OCI-LY3 (cell line): ENCODE measurements around the gene SRL.

Experiments
- H2AFZ ChIP-seq: fragments of 200-600, 300-600 bp; shearing (Covaris generic); 2 replicates; pipeline ENCODE4 v1.6.0; 2014; ENCODE audit warnings: antibody characterized with exemption, low read depth, low read length
- H3K27ac ChIP-seq: fragments of 200-600, 300-600 bp; sonication (generic); 2 replicates; pipeline ENCODE4 v1.5.1; 2014; ENCODE audit warnings: mild to moderate bottlenecking, low read length, moderate library complexity, mixed read lengths
- H3K27me3 ChIP-seq: fragments of 200-600, 300-600 bp; sonication (generic); 2 replicates; pipeline ENCODE4 v1.6.1; 2014; ENCODE audit warnings: low read depth, low read length, mixed read lengths
- H3K36me3 ChIP-seq: fragments of 200-600, 300-600 bp; sonication (generic); replicated peaks from 2 replicates; pipeline ENCODE3; 2014; ENCODE audit warnings: low read depth, low read length, mixed read lengths
- H3K4me1 ChIP-seq: fragments of 300-600, 200-600 bp; sonication (generic); 2 replicates; pipeline ENCODE4 v1.6.1; 2014; ENCODE audit warnings: low read length, mixed read lengths
- H3K4me2 ChIP-seq: fragments of 200-600, 300-600 bp; sonication (generic); 2 replicates; pipeline ENCODE4 v1.6.1; 2014; ENCODE audit warnings: low read length, mixed read lengths
- H3K4me3 ChIP-seq: fragments of 300-600, 200-600 bp; sonication (generic); 2 replicates; pipeline ENCODE4 v1.5.1; 2014; ENCODE audit warnings: antibody characterized with exemption, mild to moderate bottlenecking, low read length, moderate library complexity
- H3K79me2 ChIP-seq: fragments of 300-600, 200-600 bp; shearing (Covaris generic); 2 replicates; pipeline ENCODE4 v1.6.1; 2014; ENCODE audit warnings: mild to moderate bottlenecking, low read length, mixed read lengths
- H3K9ac ChIP-seq: fragments of 300-600, 200-600 bp; shearing (Covaris generic); 2 replicates; pipeline ENCODE4 v1.6.0; 2014; ENCODE audit warnings: mild to moderate bottlenecking, low read length, moderate library complexity
- H3K9me3 ChIP-seq: fragments of 200-600, 300-600 bp; shearing (Covaris generic); 2 replicates; pipeline ENCODE4 v1.6.1; 2014; ENCODE audit warnings: low read length, mixed read lengths; ENCODE audit not compliant: insufficient read depth
- H4K20me1 ChIP-seq: fragments of 200-600, 300-600 bp; sonication (generic); 2 replicates; pipeline ENCODE4 v1.6.1; 2016; ENCODE audit warnings: low read length, mixed read lengths; ENCODE audit not compliant: insufficient read depth
- EZH2phosphoT487 ChIP-seq: fragments of 200-600 bp; shearing (Covaris generic); IDR thresholded peaks from 2 replicates; pipeline ENCODE4 v1.6.1; 2018; ENCODE audit warnings: antibody characterized with exemption, mixed run types, low read depth
- TF ChIP-seq, protein P1 (sequence below): fragments of 200-600, 300-600 bp; sonication (generic); IDR thresholded peaks from 2 replicates; pipeline ENCODE4 v1.5.1; 2014; ENCODE audit warnings: antibody characterized with exemption, low read length, low read depth

Gene SRL

DNA sequence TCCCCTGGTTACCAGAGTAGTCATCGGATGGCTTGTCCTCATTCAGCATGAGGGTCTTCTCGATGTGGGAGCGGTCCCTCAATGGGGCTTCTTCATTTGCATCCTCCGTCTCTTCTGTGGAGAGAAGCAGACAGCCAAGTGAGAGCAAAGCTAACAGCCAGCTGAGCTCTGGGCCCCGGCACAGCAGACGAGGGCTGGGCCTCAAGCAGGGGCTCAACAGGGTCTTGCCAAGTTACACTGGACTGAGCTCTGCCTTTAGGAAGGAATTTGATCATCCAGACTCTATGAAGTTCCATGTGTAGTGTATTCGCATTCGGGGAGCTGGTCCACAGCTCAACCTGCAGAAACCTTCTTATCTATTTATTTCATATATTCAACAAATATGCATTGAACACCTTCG is 37.4 kb downstream of the SRL start:
- no peak overlapping the region for H3K4me2 ChIP-seq
- H3K36me3 ChIP-seq, result no peaks in the 10 kb centered on the region
- no peak overlapping the region for H2AFZ ChIP-seq
- H3K4me1 ChIP-seq, result no peaks in the 10 kb centered on the region
- no peaks in the 10 kb centered on the region for H3K79me2 ChIP-seq
- H3K4me3 ChIP-seq, result no peak overlapping the region
- no peak for TF ChIP-seq EZH2phosphoT487
- TF ChIP-seq, protein P1, sequence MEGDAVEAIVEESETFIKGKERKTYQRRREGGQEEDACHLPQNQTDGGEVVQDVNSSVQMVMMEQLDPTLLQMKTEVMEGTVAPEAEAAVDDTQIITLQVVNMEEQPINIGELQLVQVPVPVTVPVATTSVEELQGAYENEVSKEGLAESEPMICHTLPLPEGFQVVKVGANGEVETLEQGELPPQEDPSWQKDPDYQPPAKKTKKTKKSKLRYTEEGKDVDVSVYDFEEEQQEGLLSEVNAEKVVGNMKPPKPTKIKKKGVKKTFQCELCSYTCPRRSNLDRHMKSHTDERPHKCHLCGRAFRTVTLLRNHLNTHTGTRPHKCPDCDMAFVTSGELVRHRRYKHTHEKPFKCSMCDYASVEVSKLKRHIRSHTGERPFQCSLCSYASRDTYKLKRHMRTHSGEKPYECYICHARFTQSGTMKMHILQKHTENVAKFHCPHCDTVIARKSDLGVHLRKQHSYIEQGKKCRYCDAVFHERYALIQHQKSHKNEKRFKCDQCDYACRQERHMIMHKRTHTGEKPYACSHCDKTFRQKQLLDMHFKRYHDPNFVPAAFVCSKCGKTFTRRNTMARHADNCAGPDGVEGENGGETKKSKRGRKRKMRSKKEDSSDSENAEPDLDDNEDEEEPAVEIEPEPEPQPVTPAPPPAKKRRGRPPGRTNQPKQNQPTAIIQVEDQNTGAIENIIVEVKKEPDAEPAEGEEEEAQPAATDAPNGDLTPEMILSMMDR, result no peak
- no peaks in the 10 kb centered on the region for H4K20me1 ChIP-seq
- H3K9ac ChIP-seq, result no peak overlapping the region
- no peak overlapping the region for H3K27ac ChIP-seq
- H3K27me3 ChIP-seq, result no peaks in the 10 kb centered on the region
- no peaks in the 10 kb centered on the region for H3K9me3 ChIP-seq

DNA sequence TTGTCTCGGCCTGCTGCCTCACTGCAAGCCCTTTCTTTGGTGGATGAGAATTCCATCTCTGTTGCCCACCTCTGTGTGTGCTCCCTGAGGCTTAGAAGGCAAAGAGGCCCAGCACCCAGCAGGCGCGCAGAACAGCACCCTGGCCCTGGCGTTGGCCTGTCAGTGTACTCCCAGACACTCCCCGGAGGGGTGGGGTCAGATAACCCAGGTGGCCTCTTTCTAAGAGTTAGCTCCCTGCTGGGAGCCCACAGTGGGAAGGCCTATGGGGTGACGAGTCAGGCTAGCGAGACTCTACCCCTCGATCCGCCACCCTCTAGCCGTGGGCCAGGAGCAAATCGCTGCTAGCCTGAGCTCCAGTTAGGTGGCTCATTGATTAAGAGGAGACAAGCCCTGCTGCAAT is 38.1 kb downstream of the SRL start:
- no peaks in the 10 kb centered on the region for H3K27me3 ChIP-seq
- H3K4me3 ChIP-seq, result no peak overlapping the region
- no peak overlapping the region for H2AFZ ChIP-seq
- TF ChIP-seq, protein P1, result no peak
- no peak for TF ChIP-seq EZH2phosphoT487
- no peaks in the 10 kb centered on the region for H3K9me3 ChIP-seq
- H3K79me2 ChIP-seq, result no peaks in the 10 kb centered on the region
- no peak overlapping the region for H3K27ac ChIP-seq
- no peaks in the 10 kb centered on the region for H3K36me3 ChIP-seq
- no peak overlapping the region for H3K9ac ChIP-seq
- no peaks in the 10 kb centered on the region for H3K4me1 ChIP-seq
- no peak overlapping the region for H3K4me2 ChIP-seq
- no peaks in the 10 kb centered on the region for H4K20me1 ChIP-seq

DNA sequence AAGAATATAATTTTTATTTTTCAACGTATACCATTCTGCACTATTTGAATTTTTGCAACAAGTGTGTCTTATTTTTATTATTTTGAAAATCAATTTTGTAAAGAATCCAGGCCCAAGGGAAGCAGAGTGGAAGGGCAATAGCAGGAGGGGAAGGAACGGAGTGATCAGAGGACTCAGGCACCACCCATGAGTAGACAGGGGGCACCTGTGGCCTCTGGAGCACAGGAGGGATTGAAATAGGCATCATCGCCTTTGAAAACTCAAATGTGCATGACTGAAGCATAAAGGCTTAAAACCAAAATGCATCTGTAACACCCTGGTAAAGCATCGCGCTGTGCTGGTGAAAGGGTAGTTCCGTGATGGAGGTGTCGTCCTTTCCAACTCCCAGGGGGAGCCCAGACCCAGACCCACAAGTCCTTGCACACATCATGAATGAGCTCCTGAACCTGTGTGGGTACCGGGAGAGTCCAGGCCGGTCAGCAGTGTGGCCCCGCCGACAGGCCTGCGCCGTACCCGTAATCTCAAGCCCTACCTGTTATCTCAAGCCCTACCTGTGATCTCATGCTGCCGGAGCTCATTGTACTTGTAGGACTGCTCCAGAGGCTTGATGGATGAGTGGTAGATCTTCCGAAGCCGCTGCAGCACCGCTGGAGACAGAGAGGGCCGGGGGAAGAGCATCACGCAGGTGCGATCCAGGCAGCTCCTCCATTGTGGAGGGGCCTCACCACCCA is 39.1 kb downstream of the SRL start:
- no peak overlapping the region for H3K27ac ChIP-seq
- H2AFZ ChIP-seq, result no peak overlapping the region
- H3K36me3 ChIP-seq, result no peaks in the 10 kb centered on the region
- H3K4me3 ChIP-seq, result no peak overlapping the region
- TF ChIP-seq EZH2phosphoT487, result no peak
- TF ChIP-seq, protein P1, result no peak
- H3K27me3 ChIP-seq, result no peaks in the 10 kb centered on the region
- no peak overlapping the region for H3K4me2 ChIP-seq
- no peak overlapping the region for H3K9ac ChIP-seq
- H3K9me3 ChIP-seq, result no peaks in the 10 kb centered on the region
- no peaks in the 10 kb centered on the region for H4K20me1 ChIP-seq
- no peaks in the 10 kb centered on the region for H3K4me1 ChIP-seq
- no peaks in the 10 kb centered on the region for H3K79me2 ChIP-seq

DNA sequence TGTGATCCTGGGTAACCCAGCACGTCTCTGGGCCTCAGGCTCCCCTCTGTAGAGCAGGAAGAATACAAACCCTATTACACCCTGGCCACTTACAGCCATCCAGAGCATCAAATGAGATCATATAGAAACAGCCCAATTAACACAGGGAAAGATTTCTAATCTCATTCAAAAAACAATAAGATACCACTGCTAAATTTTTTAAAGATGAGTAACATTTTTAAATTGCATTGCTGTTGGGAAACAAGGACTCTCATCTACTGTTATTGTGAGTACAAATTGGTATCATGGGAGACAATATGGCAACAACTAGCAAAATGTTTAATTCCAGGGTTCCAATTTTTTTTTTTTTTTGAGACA is 41.1 kb downstream of the SRL start:
- no peaks in the 10 kb centered on the region for H3K79me2 ChIP-seq
- no peak overlapping the region for H3K4me2 ChIP-seq
- no peaks in the 10 kb centered on the region for H3K27me3 ChIP-seq
- H4K20me1 ChIP-seq, result no peaks in the 10 kb centered on the region
- no peak overlapping the region for H2AFZ ChIP-seq
- H3K27ac ChIP-seq, result no peak overlapping the region
- TF ChIP-seq, protein P1, result no peak
- TF ChIP-seq EZH2phosphoT487, result no peak
- H3K9me3 ChIP-seq, result no peaks in the 10 kb centered on the region
- H3K36me3 ChIP-seq, result no peaks in the 10 kb centered on the region
- H3K4me1 ChIP-seq, result no peaks in the 10 kb centered on the region
- H3K9ac ChIP-seq, result no peak overlapping the region
- H3K4me3 ChIP-seq, result no peak overlapping the region
